ENCODE measurements around the gene GLDC. TPM values are rescaled to one million over a fixed set of nuclear protein-coding genes. Genes with fewer than 3 reads are reported as not detected.
A peak's percentile ranks its signal among the peaks of the same experiment; 100 is the strongest.
"Not testable (repeated sequence)": the region's sequence is repeated elsewhere in the genome, so short reads cannot be mapped to it uniquely, and the experiment has no call there.

The GLDC gene
- total and polyA plus RNA-seq, 10 of the 15 experiments (the other 5 are each of a cell fraction or from before 2014, with no cell fraction given): 33.1 to 165 (median 114) TPM

GRCh38 chr9:6690675-6691070 lies 45.1 kb upstream of the GLDC start:
- H3K79me2 ChIP-seq (ENCODE audit: control insufficient read depth, insufficient read depth, low read length); H3K27me3 ChIP-seq (replicated peaks in 1 of 2; ENCODE audit: control insufficient read depth in 2 of 2, insufficient read depth in 2 of 2, low read length in 1 of 2); H3K9me3 ChIP-seq (replicated peaks; ENCODE audit: control insufficient read depth, insufficient read depth, low read length); H3K36me3 ChIP-seq (ENCODE audit: control insufficient read depth in 2 of 2, insufficient read depth in 2 of 2, low read length in 1 of 2); in situ Hi-C loops (cut with MboI); FAIRE-seq; DNase-seq (ENCODE audit: low read depth, low spot score); BruUV-seq (replicated peaks); intact Hi-C loops (cut with micrococcal nuclease; ENCODE audit: unreplicated experiment); H4K20me1 ChIP-seq (ENCODE audit: control insufficient read depth, insufficient read depth): not testable (repeated sequence)
- TF ChIP-seq ZNF217 (IDR thresholded peaks at IDR 0.05) (peak; percentile 44; the same call in 1 of the 2 replicates), NR2F1 (conservative IDR thresholded peaks at IDR 0.05) (peak; percentile 35; the same call in 1 of the 2 replicates), SKIL (IDR thresholded peaks at IDR 0.05; ENCODE audit: low read depth, poor library complexity, severe bottlenecking) (peak; percentile 15)
- Histone ChIP-seq H3K4me2 (ENCODE audit: control insufficient read depth, insufficient read depth) (peak overlapping the region; percentile 61; the same call in 1 of the 2 replicates), H2AFZ (ENCODE audit: control insufficient read depth, low read depth, low read length) (peak overlapping the region; percentile 15), H3K27ac (ENCODE audit: control insufficient read depth, insufficient read depth) (peak overlapping the region; percentile 82), H3K9ac (ENCODE audit: control insufficient read depth, insufficient read depth, low read length) (peak overlapping the region; percentile 52; the same call in 1 of the 2 replicates), H3K4me3 (0 out of 2 replicates have a peak overlapping the region, but pooled peaks have one; percentile 29), H3K4me1 (ENCODE audit: control insufficient read depth, insufficient read depth, low read length) (peaks cover 40% of the 10 kb centered on the region)
- ChIA-PET POLR2A (interaction anchor here (0.5 to 5.0 kb wide), 11 partner anchors 9 to 91 kb away, joined by 3 to 43 read pairs (median 5); partner anchors contain the start of gene KDM4C), CTCF (interaction anchor here (0.6 to 2.4 kb wide), 7 partner anchors 14 to 259 kb away, joined by 3 to 8 read pairs (median 3); no protein-coding TSS in a partner anchor), RAD21 (ENCODE audit: unreplicated experiment) (interaction anchor here (1.0 to 2.1 kb wide), 11 partner anchors 9 to 106 kb away, joined by 3 to 12 read pairs (median 6); no protein-coding TSS in a partner anchor), SMC1A (ENCODE audit: uncharacterized antibody, unreplicated experiment) (interaction anchor here (0.7 to 7.1 kb wide), 16 partner anchors 9 to 276 kb away, joined by 3 to 44 read pairs (median 4); no protein-coding TSS in a partner anchor)
- 2% methylated on average over 7 of the region's 7 CpGs for WGBS (ENCODE audit: insufficient coverage, insufficient replicate concordance, low lambda C conversion rate, missing lambda C conversion rate)
- ATAC-seq: peak; percentile 51

All from GM12878 (cell line).